HEK293 (cell line): ENCODE data around the gene TRA2A.

ENCODE experiments used
- CTCF ChIA-PET: fragments of 350-600 bp; formaldehyde crosslinking; extraction: SDS; loops from one replicate; lab custom pipeline; 2021; ENCODE audit warnings: antibody characterized with exemption; lab: Yijun Ruan, JAX
- POLR2A ChIA-PET: fragments of 300-600 bp; formaldehyde crosslinking; extraction: SDS; loops from one replicate; lab custom pipeline; 2020; ENCODE audit warnings: antibody characterized with exemption, inconsistent platforms; lab: Yijun Ruan, JAX
- H3K27ac ChIP-seq: fragments of 200-500 bp; sonication (Bioruptor generic); 2 replicates; pipeline ENCODE4 v1.5.1; 2014; ENCODE audit warnings: low read depth, low read length, control low read depth, inconsistent platforms; ENCODE audit errors: extremely low read depth
- H3K36me3 ChIP-seq, 2 experiments: fragments of 200-500 bp in 1 of 2; sonication (Bioruptor generic) in 1 of 2; 1 replicate in 1 of 2; 2 replicates in 1 of 2; pipeline ENCODE4 v1.5.1; 2014 to 2017; ENCODE audit warnings: inconsistent platforms in 2 of 2, low read length in 2 of 2; ENCODE audit not compliant: control insufficient read depth in 2 of 2, insufficient read depth in 1 of 2
- H3K4me1 ChIP-seq: fragments of 200-500 bp; sonication (Bioruptor generic); 2 replicates; pipeline ENCODE4 v1.5.1; 2014; ENCODE audit warnings: mild to moderate bottlenecking, low read length, inconsistent platforms; ENCODE audit not compliant: control insufficient read depth, insufficient read depth
- H3K4me3 ChIP-seq: 2 replicates; pipeline ENCODE4 v1.5.1; 2011; ENCODE audit warnings: low read depth, mild to moderate bottlenecking, control low read depth, low read length, moderate library complexity
- H3K9me3 ChIP-seq: fragments of 200-500 bp; sonication (Bioruptor generic); 2 replicates; pipeline ENCODE4 v1.5.1; 2014; ENCODE audit warnings: low read depth, low read length, inconsistent platforms; ENCODE audit not compliant: control insufficient read depth, insufficient read depth
- GLIS1 ChIP-seq: fragments of 450-650 bp; formaldehyde crosslinking; IDR thresholded peaks from 2 replicates; pipeline ENCODE4 v1.5.1; 2016; ENCODE audit warnings: missing biosample characterization, missing genetic modification characterization
- KLF1 ChIP-seq: fragments of 450-650 bp; formaldehyde crosslinking; IDR thresholded peaks from 2 replicates; pipeline ENCODE4 v1.5.1; 2016; ENCODE audit warnings: missing biosample characterization, missing genetic modification characterization
- MYNN ChIP-seq: fragments of 450-650 bp; formaldehyde crosslinking; IDR thresholded peaks from 2 replicates; pipeline ENCODE4 v1.5.1; 2016; ENCODE audit warnings: missing biosample characterization, missing genetic modification characterization, borderline replicate concordance
- TRIM28 ChIP-seq: IDR thresholded peaks from 2 replicates; pipeline ENCODE4 v1.6.1; 2011; ENCODE audit warnings: low read length, control low read depth, borderline replicate concordance
- ZBTB17 ChIP-seq: fragments of 450-650 bp; formaldehyde crosslinking; IDR thresholded peaks from 2 replicates; pipeline ENCODE4 v1.5.1; 2016; ENCODE audit warnings: missing biosample characterization, missing genetic modification characterization
- ZFHX2 ChIP-seq: fragments of 450-650 bp; formaldehyde crosslinking; conservative IDR thresholded peaks from 2 replicates; pipeline ENCODE4 v1.5.1; 2016; ENCODE audit warnings: missing biosample characterization, missing genetic modification characterization
- ZNF140 ChIP-seq: fragments of 450-650 bp; formaldehyde crosslinking; IDR thresholded peaks from 2 replicates; pipeline ENCODE4 v1.5.1; 2016; ENCODE audit warnings: missing biosample characterization, missing genetic modification characterization
- ZNF146 ChIP-seq: fragments of 450-650 bp; formaldehyde crosslinking; IDR thresholded peaks from 2 replicates; pipeline ENCODE4 v1.5.1; 2016; ENCODE audit warnings: missing biosample characterization, missing genetic modification characterization
- ZNF404 ChIP-seq: fragments of 450-650 bp; formaldehyde crosslinking; IDR thresholded peaks from 2 replicates; pipeline ENCODE4 v1.5.1; 2017; ENCODE audit warnings: missing biosample characterization, missing genetic modification characterization
- ZNF654 ChIP-seq: fragments of 450-650 bp; formaldehyde crosslinking; IDR thresholded peaks from 2 replicates; pipeline ENCODE4 v1.5.1; 2016; ENCODE audit warnings: low read depth, missing biosample characterization, missing genetic modification characterization
- TF ChIP-seq, protein P1 (sequence below): fragments of 450-650 bp; formaldehyde crosslinking; IDR thresholded peaks from 2 replicates; pipeline ENCODE4 v1.5.1; 2016; ENCODE audit warnings: missing biosample characterization, missing genetic modification characterization
- TF ChIP-seq, protein P2 (sequence below): fragments of 450-650 bp; IDR thresholded peaks from 2 replicates; pipeline ENCODE4 v1.5.1; 2018; ENCODE audit warnings: missing biosample characterization, missing genetic modification characterization
- TF ChIP-seq, protein P3 (sequence below): fragments of 450-650 bp; formaldehyde crosslinking; IDR thresholded peaks from 2 replicates; pipeline ENCODE4 v1.5.1; 2016; ENCODE audit warnings: missing biosample characterization, missing genetic modification characterization, low read depth

Gene TRA2A

DNA sequence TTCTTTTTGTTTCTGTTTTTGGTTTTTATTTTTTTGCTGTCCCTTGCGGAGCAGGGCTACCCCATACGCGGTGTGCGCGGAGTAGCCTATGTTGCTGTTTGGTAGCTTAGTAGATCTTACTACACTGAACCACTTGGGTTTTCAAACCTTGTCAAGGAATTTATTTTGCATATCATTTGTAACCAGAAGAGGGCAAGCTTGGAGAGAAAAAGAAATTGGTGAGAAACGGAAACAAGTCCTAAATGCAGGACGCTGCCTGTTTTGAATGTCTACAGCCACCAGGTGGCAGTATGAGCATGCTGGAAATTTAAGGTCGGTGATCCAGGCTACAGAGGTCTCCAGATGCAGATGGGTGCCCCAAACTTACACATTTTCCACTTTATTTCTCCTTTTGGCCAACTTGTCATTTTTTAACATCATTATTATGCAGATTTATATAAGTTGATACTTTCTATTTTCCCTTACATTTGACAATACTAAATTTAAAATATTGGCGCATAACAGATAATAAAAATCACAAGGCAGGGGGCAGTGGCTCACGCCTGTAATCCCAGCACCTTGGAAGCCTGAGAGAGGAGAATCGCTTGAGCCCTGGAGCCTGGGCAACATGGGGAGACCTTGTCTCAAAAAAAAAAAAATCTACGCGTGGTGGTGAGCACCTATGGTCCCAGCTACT lies 15.3 kb upstream of the TRA2A start (continued):
- TF ChIP-seq, protein P1, sequence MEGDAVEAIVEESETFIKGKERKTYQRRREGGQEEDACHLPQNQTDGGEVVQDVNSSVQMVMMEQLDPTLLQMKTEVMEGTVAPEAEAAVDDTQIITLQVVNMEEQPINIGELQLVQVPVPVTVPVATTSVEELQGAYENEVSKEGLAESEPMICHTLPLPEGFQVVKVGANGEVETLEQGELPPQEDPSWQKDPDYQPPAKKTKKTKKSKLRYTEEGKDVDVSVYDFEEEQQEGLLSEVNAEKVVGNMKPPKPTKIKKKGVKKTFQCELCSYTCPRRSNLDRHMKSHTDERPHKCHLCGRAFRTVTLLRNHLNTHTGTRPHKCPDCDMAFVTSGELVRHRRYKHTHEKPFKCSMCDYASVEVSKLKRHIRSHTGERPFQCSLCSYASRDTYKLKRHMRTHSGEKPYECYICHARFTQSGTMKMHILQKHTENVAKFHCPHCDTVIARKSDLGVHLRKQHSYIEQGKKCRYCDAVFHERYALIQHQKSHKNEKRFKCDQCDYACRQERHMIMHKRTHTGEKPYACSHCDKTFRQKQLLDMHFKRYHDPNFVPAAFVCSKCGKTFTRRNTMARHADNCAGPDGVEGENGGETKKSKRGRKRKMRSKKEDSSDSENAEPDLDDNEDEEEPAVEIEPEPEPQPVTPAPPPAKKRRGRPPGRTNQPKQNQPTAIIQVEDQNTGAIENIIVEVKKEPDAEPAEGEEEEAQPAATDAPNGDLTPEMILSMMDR = peak; percentile 87
- TF ChIP-seq ZNF140 (no peak), MYNN (no peak)

DNA sequence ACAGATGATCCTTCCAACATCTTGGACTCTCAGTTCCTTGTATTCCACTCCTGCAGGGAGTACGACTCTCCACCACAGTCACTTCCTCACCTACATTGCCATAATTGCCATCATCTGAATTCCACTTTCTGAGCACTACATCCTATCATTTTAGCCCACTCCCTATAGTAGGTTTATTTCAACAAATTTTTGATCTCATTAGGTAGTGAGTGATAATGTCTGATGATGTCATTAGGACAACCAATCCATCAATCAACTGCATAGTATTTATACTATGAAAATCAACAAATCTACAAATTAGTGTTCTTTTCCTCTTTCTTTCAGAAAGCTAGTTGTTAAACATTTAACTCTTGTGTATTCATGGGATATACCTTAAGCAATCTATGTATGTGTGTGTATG lies 13.7 kb upstream of the TRA2A start:
- Histone ChIP-seq H3K4me1 (no peaks in the 10 kb centered on the region; the same call in 1 of the 2 replicates), H3K36me3 (no peaks in the 10 kb centered on the region), H3K27ac (no peak overlapping the region), H3K9me3 (no peaks in the 10 kb centered on the region), H3K4me3 (no peak overlapping the region)
- ChIA-PET POLR2A (interaction anchor here (0.9 kb wide), 1 partner anchor 14 kb away, joined by 3 read pairs; the partner anchor contains the start of gene TRA2A), CTCF (interaction anchor here (0.7 to 2.8 kb wide), 12 partner anchors 9 to 1964 kb away, joined by 3 to 9 read pairs (median 4); partner anchors contain the start of gene STK31)
- peak; percentile 73 for TF ChIP-seq ZBTB17 (tag by site-specific recombination)
- TF ChIP-seq, protein P2, sequence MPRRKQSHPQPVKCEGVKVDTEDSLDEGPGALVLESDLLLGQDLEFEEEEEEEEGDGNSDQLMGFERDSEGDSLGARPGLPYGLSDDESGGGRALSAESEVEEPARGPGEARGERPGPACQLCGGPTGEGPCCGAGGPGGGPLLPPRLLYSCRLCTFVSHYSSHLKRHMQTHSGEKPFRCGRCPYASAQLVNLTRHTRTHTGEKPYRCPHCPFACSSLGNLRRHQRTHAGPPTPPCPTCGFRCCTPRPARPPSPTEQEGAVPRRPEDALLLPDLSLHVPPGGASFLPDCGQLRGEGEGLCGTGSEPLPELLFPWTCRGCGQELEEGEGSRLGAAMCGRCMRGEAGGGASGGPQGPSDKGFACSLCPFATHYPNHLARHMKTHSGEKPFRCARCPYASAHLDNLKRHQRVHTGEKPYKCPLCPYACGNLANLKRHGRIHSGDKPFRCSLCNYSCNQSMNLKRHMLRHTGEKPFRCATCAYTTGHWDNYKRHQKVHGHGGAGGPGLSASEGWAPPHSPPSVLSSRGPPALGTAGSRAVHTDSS (tag by site-specific recombination) = no peak
- TF ChIP-seq, protein P3, sequence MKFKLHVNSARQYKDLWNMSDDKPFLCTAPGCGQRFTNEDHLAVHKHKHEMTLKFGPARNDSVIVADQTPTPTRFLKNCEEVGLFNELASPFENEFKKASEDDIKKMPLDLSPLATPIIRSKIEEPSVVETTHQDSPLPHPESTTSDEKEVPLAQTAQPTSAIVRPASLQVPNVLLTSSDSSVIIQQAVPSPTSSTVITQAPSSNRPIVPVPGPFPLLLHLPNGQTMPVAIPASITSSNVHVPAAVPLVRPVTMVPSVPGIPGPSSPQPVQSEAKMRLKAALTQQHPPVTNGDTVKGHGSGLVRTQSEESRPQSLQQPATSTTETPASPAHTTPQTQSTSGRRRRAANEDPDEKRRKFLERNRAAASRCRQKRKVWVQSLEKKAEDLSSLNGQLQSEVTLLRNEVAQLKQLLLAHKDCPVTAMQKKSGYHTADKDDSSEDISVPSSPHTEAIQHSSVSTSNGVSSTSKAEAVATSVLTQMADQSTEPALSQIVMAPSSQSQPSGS (tag by site-specific recombination) = peak; percentile 44; the same call in 1 of the 2 replicates

DNA sequence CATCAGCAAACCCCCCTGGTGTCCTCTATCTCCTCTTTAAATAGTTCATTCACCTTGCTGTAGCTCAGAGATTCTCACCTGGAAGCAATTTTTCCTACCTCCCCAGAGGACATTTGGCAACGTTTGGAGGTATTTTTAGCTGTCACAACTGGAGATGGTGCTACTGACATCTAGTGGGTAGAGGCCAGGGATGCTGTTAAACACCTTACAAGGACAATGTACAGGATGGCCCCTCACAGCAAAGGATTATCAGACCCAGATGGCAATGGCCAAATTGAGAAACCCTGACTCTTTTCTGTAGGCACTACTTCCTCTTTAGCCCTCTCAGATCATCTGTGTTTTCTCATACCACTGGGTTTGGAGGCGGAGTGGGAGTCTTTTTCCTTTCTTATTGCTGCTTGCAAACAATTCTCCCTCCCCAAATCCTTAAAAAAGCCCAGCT lies 13.2 kb upstream of the TRA2A start:
- Histone ChIP-seq H3K27ac (no peak overlapping the region), H3K4me1 (no peaks in the 10 kb centered on the region; the same call in 1 of the 2 replicates), H3K9me3 (no peaks in the 10 kb centered on the region), H3K4me3 (no peak overlapping the region)
- TF ChIP-seq ZNF404 = no peak
- TF ChIP-seq ZFHX2 (tag by site-specific recombination) = 0 out of 2 replicates have a peak, but pooled peaks have one; percentile 18
- TF ChIP-seq ZNF654 (tag by site-specific recombination) = peak; percentile 72
- peak; percentile 57 for TF ChIP-seq GLIS1 (tag by site-specific recombination)
- TF ChIP-seq, all 188 proteins: peak for 3
- H3K36me3 ChIP-seq = no peaks in the 10 kb centered on the region
- ChIA-PET CTCF (interaction anchor here (0.6 to 2.8 kb wide), 16 partner anchors 9 to 1963 kb away, joined by 3 to 9 read pairs (median 4); partner anchors contain the start of gene STK31), POLR2A (interaction anchor here (0.6 to 0.9 kb wide), 2 partner anchors 13 to 440 kb away, joined by 3 read pairs; partner anchors contain the start of gene TRA2A)

DNA sequence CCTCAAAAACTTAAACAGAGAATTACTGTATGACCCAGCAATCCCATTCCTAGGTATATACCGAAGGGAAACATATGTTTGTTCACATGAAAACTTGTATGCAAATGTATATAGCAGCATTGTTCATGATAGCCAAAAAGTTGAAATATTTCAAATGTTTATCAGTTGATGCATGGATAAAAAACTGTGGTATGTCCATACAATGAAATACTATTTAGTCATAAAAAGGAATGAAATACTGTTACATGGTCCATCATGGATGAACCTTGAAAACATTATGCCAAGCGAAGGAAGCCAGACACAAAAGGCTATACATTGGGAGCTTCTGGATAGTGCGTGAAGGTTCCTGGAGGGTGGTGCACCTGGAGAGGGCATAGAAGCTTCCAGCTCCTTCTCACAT lies 11.0 kb upstream of the TRA2A start:
- POLR2A ChIA-PET = no interaction called here

More for the DNA sequence above, 11.0 kb upstream of the TRA2A start:
- H3K9me3 ChIP-seq = no peaks in the 10 kb centered on the region
- H3K36me3 ChIP-seq = no peaks in the 10 kb centered on the region
- TF ChIP-seq TRIM28 (no peak), KLF1 (tag by site-specific recombination) (no peak), ZNF146 (tag by site-specific recombination) (peak; percentile 51)
- H3K4me1 ChIP-seq = no peaks in the 10 kb centered on the region
- CTCF ChIA-PET = interaction anchor here (1.1 to 1.4 kb wide), 3 partner anchors 169 to 281 kb away, joined by 3 to 7 read pairs (median 6); no protein-coding TSS in a partner anchor
- H3K4me3 ChIP-seq = no peak overlapping the region
- H3K27ac ChIP-seq = no peak overlapping the region
